IPS-NIHi7 (cell line): ENCODE data around the gene MYH11.
"Not testable (repeated sequence)": the region's sequence is repeated elsewhere in the genome, so short reads cannot be mapped to it uniquely, and the experiment has no call there.

Experiments used
- DNase-seq: peaks from one replicate; pipeline ENCODE4 v3.0.0; 2012; ENCODE audit warnings: mixed read lengths; ENCODE audit errors: extremely low spot score

Gene MYH11

DNA sequence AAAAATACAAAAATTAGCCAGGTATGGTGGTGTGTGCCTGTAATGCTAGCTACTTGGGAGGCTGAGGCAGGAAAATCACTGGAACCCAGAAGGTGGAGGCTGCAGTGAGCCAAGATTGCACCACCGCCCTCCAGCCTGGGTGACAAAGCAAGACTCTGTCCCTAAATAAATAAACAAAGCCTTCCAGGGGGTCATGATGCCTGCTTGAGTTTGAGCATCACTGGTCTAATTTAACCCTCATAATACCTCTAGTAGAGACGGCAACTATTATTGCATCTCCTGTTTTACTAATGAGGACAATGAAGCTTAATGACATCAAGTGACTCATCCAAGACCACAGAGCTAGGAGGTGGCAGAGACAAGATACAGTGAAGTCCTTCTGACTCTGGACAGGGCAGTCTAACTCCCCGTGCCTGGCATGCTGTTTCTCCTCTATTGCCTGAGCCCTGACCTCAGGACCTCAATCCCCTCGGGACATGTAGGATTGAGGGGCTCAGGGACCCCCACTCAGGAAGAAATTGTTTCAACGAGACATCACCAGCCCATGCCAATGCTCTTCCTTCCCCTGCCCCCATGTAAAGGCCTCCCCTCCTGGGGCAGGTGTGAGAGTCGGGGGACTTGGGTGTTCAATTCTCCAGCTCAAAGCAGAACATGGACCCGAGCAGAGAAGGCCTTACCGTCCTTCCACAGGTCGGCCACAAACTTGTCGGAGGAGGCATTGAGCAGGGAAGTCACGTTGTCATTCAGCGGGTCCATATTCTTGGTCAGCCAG lies 103.9 kb downstream of the MYH11 start:
- no peak for DNase-seq

DNA sequence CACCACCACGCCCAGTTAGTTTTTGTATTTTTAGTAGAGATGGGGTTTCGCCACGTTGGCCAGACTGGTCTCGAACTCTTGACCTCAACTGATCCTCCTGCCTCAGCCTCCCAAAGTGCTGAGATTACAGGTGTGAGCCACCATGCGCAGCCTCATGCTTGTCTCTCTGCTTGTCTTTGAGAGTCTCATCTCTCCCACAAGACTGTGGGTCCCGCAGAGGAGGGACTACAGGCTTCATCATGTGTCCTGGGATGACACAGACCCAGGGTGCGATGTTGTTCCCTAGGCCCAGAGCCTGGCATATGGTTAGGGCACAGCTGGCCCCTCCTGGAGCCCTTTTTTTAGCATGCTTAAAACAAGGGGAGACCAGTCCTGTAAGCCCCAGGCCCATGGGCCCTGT lies 104.9 kb downstream of the MYH11 start:
- no peak for DNase-seq

DNA sequence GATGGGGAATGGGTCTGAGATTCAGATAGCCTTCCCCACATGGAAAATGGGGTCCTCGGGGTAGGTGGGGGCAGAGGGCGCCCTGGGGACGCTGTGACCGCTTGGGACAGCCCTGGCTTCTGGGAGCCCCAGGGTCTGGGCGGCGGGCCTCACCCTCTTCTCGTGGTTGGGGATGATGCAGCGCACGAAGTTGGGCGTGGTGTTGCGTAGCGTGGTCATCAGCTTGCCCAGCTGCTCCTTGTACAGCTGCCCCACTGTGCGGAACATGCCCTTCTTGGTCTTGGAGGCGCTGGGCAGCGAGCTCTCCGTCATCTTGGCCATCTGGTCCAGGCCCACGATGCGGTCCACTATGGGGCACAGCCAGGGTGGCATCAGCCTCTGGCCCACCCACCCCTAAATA lies 106.8 kb downstream of the MYH11 start:
- no peak for DNase-seq

DNA sequence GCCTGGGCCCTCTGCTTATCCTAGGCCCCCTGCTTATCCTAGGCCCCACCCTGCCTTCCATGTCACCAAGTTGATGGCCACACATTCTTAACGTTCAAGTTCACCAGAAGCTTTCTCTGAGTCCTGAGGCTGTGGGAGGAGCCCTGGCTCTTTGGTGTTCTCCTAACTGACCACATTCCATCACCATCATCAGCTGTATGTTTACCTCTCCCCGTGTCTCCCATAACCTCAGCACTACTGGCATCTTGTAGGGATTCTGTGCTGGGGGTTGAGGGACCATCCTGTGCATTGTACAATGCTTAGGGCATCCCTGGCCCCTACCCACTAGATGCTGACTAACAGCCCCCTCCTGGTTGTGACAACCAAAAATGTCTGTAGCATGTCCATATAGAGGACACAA lies 107.5 kb downstream of the MYH11 start:
- no peak for DNase-seq

DNA sequence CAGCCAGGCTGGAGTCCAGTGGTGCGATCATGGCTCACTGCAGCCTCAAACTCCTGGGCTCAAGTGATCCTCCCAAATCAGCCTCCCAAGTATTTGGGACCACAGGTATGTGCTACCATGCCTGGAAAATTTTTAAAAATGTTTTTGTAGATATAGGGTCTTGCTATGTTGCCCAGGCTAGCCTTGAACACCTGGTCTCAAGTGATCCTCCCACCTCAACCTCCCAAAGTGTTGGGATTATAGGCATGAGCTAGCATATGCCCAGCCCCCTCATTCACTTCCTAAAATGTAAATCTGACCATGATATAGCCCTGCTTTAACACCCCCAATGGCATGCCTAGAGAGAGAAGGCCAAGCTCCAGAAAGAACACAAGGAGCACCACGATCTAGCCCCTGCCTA lies 108.2 kb downstream of the MYH11 start:
- no peak for DNase-seq

DNA sequence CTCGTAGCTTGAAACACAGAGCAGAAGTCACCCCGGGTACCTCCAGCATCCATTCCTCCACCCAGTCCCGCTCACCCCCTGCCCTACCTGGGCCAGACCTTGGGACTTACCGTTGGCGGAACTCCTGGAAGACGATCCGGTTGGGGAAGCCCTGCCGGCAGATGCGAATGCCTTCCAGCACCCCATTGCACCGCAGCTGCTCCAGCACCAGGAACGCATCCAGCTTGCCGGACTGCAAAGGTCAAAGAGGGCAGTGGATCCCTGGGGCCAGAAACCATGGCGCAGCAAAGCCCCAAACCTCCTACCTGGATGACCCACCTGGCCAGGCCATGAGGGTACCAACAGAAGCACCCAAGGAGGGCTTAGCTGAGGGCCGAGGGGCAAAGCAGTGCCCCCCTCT lies 108.9 kb downstream of the MYH11 start:
- DNase-seq = no peak

DNA sequence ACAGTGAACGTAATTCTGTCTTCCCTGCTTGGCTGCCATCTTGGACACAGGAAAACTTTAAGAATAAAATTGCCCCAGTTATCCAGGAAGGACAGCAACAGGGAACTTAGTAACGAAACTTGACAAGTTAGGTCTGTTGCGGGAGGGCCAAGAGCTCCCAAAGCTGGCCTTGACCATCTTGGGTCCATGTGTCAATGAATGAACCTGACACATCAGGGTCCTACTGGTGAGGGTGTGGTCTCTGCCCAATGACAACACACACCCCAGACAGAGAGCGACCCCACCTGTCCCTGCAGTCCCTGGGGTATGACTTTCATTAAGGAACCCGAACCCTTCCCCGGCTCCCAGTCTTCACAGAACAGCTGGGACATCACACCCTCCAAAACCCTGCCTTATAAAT lies 110.5 kb downstream of the MYH11 start:
- no peak for DNase-seq

DNA sequence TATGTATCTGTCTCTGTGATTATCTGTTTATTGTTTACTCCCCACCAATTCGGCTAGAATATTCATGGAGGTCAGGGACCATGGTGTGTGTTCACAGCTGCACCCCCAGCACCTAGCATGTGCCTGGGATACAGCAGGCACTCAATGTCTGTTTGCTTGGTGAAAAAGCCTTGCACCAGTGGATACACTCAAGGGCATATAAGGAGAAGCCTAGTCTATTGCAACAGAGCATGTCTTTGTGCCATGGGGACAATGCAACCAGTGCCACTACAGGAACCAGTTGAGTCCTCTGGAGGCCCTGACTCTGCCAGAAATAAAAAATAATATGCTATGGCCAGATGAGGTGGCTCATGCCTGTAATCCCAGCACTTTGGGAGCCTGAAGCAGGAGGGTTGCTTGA lies 113.2 kb downstream of the MYH11 start:
- no peak for DNase-seq

DNA sequence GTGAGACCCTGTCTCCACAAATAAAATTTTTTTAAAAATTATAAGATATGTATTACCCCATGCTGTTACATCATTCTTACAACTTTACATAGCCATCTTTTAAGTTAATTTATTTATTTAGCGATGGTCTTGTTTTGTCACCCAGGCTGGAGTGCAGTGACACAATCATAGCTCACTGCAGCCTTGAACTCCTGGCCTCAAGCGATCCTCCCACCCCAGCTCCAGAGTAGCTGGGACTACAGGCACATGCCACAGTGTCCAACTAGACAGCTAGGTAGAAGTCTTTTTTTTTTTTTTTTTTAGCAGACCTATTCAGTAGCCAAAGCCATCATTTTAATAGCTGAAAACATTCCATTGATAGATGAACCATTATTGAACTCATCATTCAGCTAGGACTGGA lies 114.1 kb downstream of the MYH11 start:
- no peak for DNase-seq

DNA sequence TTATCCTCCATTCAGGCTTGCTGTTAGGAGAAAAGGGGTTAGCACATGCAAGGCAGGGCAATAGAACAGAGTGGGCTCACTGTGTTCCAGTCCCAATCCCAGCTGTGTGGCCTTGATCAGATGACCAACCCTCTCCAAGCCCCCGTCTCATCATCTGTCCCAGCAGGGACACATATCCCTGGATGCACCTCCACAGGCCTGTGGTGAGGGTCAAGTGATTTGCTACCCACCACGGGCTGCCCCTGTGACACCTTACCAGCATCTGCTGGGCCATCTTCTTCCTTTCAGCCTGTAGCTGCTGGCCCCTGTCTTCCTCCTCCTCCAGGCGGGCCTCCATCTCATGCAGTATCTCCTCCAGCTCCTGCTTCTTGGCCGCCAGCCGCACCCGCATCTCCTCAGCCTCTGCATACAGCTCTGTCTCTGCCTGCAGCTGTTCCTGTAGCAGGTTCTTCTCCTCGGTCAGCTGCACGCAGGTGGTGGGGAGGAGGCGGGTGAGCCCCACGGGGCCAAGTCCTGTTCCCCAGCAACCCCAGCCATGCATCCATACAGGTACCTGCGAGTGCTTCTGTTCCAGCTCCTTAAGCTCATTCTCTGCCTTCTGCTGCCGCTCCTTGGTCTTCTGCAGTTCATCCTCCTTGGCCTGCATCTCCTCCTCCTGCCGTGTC lies 115.5 kb downstream of the MYH11 start:
- no peak for DNase-seq

DNA sequence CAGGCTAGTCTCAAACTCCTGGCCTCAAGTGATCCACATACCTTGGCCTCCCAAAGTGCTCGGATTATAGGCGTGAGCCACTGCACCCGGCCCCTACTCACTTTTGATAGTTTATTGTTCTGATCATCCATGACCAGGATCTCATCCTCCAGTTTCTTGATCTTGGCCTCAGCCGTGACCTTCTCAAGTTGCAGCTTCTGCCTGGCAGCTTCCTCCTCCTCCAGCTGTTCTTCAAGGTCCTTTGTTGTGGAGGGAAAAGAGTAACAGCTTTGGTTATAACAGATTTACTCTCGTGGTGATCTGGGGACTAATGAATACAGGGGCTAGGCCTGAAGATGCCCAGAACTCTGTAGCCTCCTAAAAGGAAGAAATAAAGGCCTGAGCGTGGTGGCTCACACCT lies 116.9 kb downstream of the MYH11 start:
- no peak for DNase-seq

DNA sequence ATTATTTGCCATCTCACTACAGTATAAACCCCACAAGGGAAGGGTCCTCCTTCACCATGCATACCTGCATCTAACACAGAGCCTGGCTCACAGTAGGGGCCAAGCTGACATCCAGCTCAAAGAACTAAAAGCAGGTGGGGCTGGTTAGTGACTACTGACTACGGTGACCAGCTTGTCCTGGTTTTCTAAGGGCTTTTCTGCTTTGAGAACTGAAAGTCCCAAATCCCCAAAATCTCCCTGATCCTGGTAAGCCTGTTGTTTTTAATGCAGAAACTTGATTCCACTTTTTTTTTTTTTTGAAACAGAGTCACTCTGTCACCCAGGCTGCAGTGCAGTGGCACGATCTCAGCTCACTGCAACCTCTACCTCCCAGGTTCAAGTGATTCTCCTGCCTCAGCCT lies 117.4 kb downstream of the MYH11 start:
- no peak for DNase-seq

DNA sequence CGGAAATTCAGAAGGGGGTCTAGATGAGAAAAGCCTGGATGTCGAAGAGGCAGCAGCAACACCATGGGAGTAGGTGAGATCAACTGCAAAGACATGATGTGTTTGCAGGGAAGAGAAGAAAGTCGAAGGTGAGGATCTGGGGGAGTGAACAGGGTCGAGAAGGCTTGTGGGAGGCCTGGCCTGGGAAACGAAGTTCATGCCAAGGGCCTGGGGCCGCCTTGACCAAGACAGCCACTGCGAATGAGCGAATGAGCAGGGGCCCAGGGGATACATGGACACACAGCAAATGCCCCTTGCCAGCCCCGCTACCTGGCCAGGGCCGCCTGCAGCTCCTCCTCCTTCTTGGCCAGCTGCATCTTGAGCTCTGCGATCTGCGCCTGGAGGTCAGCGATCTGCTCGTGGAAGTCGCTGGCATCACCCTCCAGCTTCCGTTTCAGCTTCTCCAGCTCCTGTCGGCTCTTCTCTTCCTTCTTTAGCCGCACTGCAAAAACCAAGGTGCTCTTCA lies 119.6 kb downstream of the MYH11 start:
- DNase-seq = no peak

DNA sequence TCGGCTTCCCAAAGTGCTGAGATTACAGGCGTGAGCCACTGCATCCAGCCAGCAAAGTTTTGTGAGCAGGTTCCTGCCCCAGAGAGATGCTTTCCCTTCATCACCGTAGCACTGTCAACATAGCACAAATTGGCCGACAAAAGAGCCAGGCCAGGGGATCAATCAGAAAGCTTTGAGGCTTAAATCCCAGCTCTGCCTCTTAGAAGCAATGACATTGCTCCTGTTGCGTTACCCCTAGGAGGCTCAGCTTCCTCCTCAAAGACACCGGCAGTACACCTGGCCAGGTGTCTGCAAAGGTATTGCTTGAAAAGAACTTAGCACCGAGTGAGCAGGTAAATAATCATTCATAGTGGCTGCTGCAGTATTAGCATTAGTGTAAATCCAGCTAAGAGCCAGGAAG lies 120.3 kb downstream of the MYH11 start:
- no peak for DNase-seq

DNA sequence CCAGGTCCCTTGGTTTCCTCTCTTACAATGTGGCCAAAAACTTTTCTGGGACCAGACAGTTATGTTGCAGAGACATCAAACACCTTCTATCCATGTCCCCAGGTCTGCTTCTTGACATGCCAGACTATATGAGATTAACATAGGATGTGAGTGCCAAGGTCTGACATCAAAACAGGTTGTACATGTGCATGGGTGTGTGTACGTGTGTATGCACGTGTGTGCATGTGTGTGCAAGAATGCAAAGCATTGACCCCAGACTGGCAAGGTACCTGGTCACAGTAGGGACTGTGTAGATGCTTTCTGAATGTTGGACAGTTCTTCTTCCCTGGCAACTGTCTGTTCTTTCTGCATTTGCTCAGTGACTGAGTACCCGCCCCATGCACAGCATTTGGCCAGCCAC lies 121.2 kb downstream of the MYH11 start:
- DNase-seq = no peak

DNA sequence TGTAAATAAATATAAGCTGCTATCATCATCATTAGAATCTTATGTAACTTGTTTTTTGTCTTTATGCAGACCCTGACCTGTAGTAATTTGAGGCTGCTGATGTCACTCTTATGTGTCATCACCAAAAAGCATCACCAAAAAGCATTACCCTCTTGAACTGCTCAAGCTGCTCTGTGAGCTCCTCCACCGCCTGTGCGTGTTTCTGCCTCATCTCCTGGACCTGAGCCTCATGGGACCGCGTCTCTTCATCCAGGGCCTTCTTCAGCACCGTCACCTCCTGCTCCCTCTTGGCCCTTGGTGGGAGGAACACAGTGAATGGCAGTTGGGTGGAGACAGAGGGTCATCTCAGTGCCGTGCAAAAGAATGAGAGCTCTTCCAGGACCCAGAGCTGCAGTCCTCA lies 124.4 kb downstream of the MYH11 start:
- no peak for DNase-seq

DNA sequence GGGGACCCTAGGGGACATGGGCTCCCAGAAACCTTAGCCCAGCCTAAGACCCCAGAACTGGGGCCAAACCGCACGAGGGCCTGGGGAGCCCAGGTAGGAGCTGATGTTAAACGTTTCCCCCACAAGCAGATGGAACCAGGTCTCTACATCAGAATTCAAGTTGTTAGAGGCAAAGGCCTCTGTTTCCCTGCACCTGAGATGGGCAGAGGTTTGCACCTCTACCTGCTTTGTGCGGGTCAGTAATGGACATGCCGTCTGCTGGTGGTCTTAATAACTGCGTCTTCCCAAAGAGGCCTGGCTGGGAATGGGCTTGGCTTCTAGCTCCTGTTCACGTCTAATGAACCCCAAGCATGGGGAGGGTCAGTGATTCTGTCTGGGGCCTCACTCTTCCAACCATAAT lies 127.7 kb downstream of the MYH11 start:
- no peak for DNase-seq

DNA sequence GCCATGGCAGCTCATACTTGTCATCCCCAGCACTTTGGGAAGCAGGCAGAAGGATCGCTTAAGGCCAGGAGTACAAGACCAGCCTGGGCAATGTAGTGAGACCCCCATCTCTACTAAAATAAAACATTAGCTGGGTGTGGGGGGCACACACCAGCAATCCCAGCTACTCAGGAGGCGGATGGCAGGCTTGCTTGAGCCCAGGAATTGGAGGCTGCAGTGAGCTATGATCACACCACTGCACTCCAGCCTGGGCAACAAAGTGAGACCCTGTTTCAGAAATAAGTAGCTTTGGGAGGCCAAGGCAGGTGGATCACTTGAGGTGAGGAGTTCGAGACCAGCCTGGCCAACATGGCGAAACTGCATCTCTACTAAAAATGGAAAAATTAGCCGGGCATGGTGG lies 129.1 kb downstream of the MYH11 start:
- not testable (repeated sequence) for DNase-seq

DNA sequence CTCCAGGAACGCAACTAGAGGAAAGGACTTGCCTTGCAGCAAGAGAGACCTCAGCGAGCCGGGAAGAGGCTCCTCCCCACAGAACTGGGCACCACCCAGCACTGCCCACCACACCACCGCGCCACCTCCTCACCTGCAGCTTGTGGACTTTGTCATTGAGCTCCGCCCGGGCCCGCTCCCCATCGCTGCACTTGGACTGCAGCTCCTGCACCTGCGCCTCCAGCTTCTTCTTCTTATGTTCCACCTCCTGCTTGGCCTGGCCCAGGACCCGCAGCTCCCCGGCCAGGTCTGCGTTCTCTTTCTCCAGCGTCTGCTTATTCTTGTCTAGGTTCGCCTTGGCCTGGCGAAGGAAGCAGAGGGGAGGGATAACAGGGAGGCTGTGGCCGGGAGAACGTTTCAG lies 130.1 kb downstream of the MYH11 start:
- DNase-seq = no peak

DNA sequence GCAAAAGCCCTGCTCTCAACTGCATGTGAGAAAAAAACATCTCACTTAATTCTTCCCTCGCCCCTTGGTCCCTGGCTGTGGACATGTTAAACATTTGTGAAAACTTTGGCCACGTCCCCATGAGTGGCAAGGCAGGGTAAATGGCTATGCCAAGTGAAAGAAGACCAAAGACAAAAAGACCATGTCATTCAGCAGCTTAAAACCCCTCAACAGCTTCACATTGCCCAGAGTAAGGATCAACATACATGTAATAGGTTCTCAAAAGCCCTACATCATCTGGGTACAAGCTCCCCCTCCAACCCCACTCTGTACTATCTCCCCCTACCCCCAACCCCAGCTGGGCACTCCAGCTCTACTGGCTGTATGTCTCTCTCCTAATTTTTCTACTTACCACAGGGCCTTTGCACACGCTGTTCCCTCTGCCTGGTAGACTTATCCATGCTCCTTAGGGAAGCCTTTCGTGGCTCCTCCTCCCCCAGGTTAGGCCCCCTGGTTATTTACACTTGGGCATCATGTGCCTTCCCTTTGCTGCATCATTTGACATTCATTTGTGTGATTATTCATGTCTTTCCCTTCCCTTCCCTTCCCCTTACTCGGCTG lies 131.1 kb downstream of the MYH11 start:
- DNase-seq = no peak

DNA sequence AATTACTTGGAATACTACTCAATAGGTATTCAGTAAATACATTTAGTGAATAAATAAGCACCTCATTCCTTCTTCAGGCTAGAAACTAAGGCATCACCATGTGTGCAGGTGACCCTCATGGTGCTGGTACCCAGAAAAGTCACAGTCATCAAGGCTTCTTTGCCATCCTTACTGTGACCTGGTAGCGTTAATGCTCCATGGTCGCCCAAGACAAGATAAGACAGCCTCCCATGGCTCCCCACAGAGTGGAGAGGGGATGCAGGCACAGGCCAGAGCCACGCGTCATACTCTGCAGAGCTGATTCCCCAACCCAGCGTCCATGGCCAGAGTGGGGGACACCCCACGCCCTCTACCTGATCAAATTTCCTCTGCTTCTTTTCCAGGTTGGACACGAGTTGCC lies 133.0 kb downstream of the MYH11 start:
- no peak for DNase-seq

DNA sequence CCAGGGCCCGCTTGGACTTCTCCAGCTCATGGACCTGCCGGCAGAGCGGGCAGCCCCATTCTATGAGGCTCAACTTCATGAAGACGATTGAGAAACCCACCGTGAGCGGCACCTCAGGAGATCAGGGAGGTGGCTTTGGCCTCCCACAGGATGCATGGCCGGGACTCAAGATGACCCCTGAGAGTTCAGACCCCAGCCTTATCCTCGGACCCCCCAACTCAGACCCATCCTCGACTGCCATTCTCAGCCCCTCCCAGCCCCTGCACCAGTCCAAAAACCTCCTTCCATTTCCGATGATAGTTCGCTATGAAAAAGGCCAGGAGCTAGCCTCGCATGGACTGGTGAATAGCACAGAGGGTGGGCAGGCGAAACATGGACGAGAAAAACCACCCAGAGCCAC lies 135.8 kb downstream of the MYH11 start:
- no peak for DNase-seq
